ENCODE measurements around the gene CEBPB.

Gene CEBPB

GRCh38 chr20:50238081-50238800, 47.6 kb downstream of the CEBPB start:
- no peak overlapping the region for H3K4me3 Mint-ChIP-seq
- ATAC-seq (no peak), DNase-seq (no peak)
- H3K27me3 Mint-ChIP-seq = no peaks in the 10 kb centered on the region
- no peak overlapping the region for H3K27ac Mint-ChIP-seq
- peaks cover 13% of the 10 kb centered on the region for H3K4me1 Mint-ChIP-seq
- no peaks in the 10 kb centered on the region for H3K9me3 Mint-ChIP-seq

GRCh38 chr20:50240092-50240491, 49.5 kb downstream of the CEBPB start:
- no peak for ATAC-seq
- H3K27ac Mint-ChIP-seq = no peak overlapping the region
- H3K4me3 Mint-ChIP-seq = no peak overlapping the region
- no peak for DNase-seq
- H3K9me3 Mint-ChIP-seq = no peaks in the 10 kb centered on the region
- H3K27me3 Mint-ChIP-seq = no peaks in the 10 kb centered on the region
- H3K4me1 Mint-ChIP-seq = peaks cover 10% of the 10 kb centered on the region

GRCh38 chr20:50242178-50242514, 51.5 kb downstream of the CEBPB start:
- H3K9me3 Mint-ChIP-seq = no peaks in the 10 kb centered on the region
- H3K27me3 Mint-ChIP-seq = no peaks in the 10 kb centered on the region
- DNase-seq (no peak), ATAC-seq (no peak)
- no peak overlapping the region for H3K4me3 Mint-ChIP-seq
- peaks cover 5% of the 10 kb centered on the region for H3K4me1 Mint-ChIP-seq
- H3K27ac Mint-ChIP-seq = no peak overlapping the region
